Endothelial cell of umbilical vein (primary cell): Measurements from ENCODE around the gene CAPN1. TPM values are rescaled to one million over a fixed set of nuclear protein-coding genes. Genes with fewer than 3 reads are reported as not detected.

Source experiments
- BruUV-seq: library from RNA; stranded (reverse); fragments of 400-500 nt; replicated peaks from 2 replicates; lab custom pipeline; 2021; lab: Mats Ljungman, UMichigan
- CTCF ChIA-PET: fragments of 300-600, 350-600 bp; sonication (Branson Sonifier 250); formaldehyde crosslinking; loops from one replicate; lab custom pipeline; 2021; ENCODE audit warnings: antibody characterized with exemption, inconsistent platforms; lab: Charles Lee
- POLR2A ChIA-PET: fragments of 300-600, 350-600 bp; sonication (Branson Sonifier 250); formaldehyde crosslinking; loops from one replicate; lab custom pipeline; 2021; ENCODE audit warnings: antibody characterized with exemption, inconsistent platforms; lab: Charles Lee
- DNase-seq: peaks from one replicate; pipeline ENCODE4 v3.0.0-alpha.2; 2011; ENCODE audit warnings: low read depth, low spot score
- FAIRE-seq: peaks from 2 replicates; lab custom pipeline; 2011; peaks lifted over from hg19 to GRCh38; lab: Jason Lieb, UNC
- H2AFZ ChIP-seq: 2 replicates; pipeline ENCODE4 v1.6.0; 2012; ENCODE audit warnings: low read depth, low read length, control low read depth, inconsistent platforms
- H3K27ac ChIP-seq: 2 replicates; pipeline ENCODE4 v1.5.1; 2011; ENCODE audit warnings: low read depth, mild to moderate bottlenecking, control low read depth, low read length, moderate library complexity; ENCODE audit not compliant: insufficient read depth
- H3K27me3 ChIP-seq, 2 experiments: 2 replicates each; pipeline versions ENCODE4 v1.6.0 to v1.6.1; 2011; ENCODE audit warnings: low read length in 2 of 2, mixed read lengths in 1 of 2; ENCODE audit not compliant: control insufficient read depth in 2 of 2, insufficient read depth in 2 of 2
- H3K36me3 ChIP-seq, 2 experiments: 2 replicates in 1 of 2; 3 replicates in 1 of 2; pipeline ENCODE4 v1.5.1; 2011; ENCODE audit warnings: low read length in 2 of 2, mild to moderate bottlenecking in 1 of 2, moderate library complexity in 1 of 2; ENCODE audit not compliant: control insufficient read depth in 2 of 2, insufficient read depth in 2 of 2; ENCODE audit errors: extremely low read depth in 1 of 2
- H3K4me1 ChIP-seq: 3 replicates; pipeline ENCODE4 v1.5.1; 2011; ENCODE audit warnings: mild to moderate bottlenecking, low read length; ENCODE audit not compliant: control insufficient read depth, insufficient read depth; ENCODE audit errors: extremely low read depth
- H3K4me2 ChIP-seq: 2 replicates; pipeline ENCODE4 v1.6.1; 2011; ENCODE audit warnings: low read length, control low read depth, mixed read lengths; ENCODE audit not compliant: insufficient read depth
- H3K4me3 ChIP-seq, 3 experiments: fragments of 200-600 bp in 1 of 3; sonication (generic), shearing (Covaris generic) in 1 of 3; replicated peaks in 1 of 3; 2 replicates each; pipeline ENCODE4 v1.5.1; 2011 to 2016; ENCODE audit warnings: control low read depth in 3 of 3, low read length in 3 of 3, mild to moderate bottlenecking in 2 of 3, inconsistent platforms in 1 of 3, low read depth in 1 of 3, moderate library complexity in 1 of 3; ENCODE audit not compliant: insufficient read depth in 1 of 3
- H3K79me2 ChIP-seq: 2 replicates; pipeline ENCODE4 v1.6.0; 2012; ENCODE audit warnings: low read length, inconsistent platforms; ENCODE audit not compliant: control insufficient read depth, insufficient read depth
- H3K9ac ChIP-seq: replicated peaks from 2 replicates; pipeline ENCODE3; 2011; ENCODE audit warnings: low read length, control low read depth; ENCODE audit not compliant: insufficient read depth; ENCODE audit errors: extremely low read depth
- H3K9me1 ChIP-seq: replicated peaks from 3 replicates; pipeline ENCODE4 v1.6.0; 2011; ENCODE audit warnings: mild to moderate bottlenecking, low read length; ENCODE audit not compliant: control insufficient read depth, insufficient read depth; ENCODE audit errors: extremely low read depth
- H3K9me3 ChIP-seq: replicated peaks from 2 replicates; pipeline ENCODE4 v1.5.1; 2012; ENCODE audit warnings: low read length, inconsistent platforms; ENCODE audit not compliant: control insufficient read depth, insufficient read depth
- H4K20me1 ChIP-seq: replicated peaks from 2 replicates; pipeline ENCODE3; 2011; ENCODE audit warnings: mild to moderate bottlenecking, low read length; ENCODE audit not compliant: control insufficient read depth, insufficient read depth; ENCODE audit errors: extremely low read depth
- CTCF ChIP-seq, 2 donors: IDR thresholded peaks; 1 replicate in 1 of 2; 2 replicates in 1 of 2; pipeline ENCODE4 v1.5.1; 2011; ENCODE audit warnings: low read length in 2 of 2, mild to moderate bottlenecking in 2 of 2, moderate library complexity in 2 of 2, control low read depth in 1 of 2, inconsistent platforms in 1 of 2, low read depth in 1 of 2; ENCODE audit not compliant: insufficient read depth in 1 of 2; ENCODE audit errors: extremely low read depth in 1 of 2
- EZH2 ChIP-seq: IDR thresholded peaks from 2 replicates; pipeline ENCODE4 v1.6.1; 2012; ENCODE audit warnings: borderline replicate concordance, low read depth, mild to moderate bottlenecking, moderate library complexity, low read length, inconsistent platforms; ENCODE audit not compliant: severe bottlenecking
- FOS ChIP-seq: IDR thresholded peaks from 2 replicates; pipeline ENCODE4 v1.6.1; 2011; ENCODE audit warnings: mild to moderate bottlenecking, low read length, moderate library complexity, borderline replicate concordance; ENCODE audit not compliant: insufficient read depth
- JUN ChIP-seq: IDR thresholded peaks from 2 replicates; pipeline ENCODE4 v1.6.1; 2011; ENCODE audit warnings: borderline replicate concordance, low read depth; ENCODE audit not compliant: insufficient read length, insufficient read depth
- POLR2A ChIP-seq: IDR thresholded peaks from 2 replicates; pipeline ENCODE4 v1.6.1; 2012; ENCODE audit warnings: low read depth, mild to moderate bottlenecking, control low read depth, low read length
- POLR2AphosphoS5 ChIP-seq: IDR thresholded peaks from 2 replicates; pipeline ENCODE4 v1.6.1; 2012; ENCODE audit warnings: low read depth, mild to moderate bottlenecking, control low read depth, low read length, moderate library complexity; ENCODE audit not compliant: insufficient read depth
- dilution Hi-C: fragments of 300-500 bp; cut with MboI; formaldehyde crosslinking; loops from one replicate; pipeline ENCODE4 v1.15.0; 2019; ENCODE audit warnings: low sequenced_read_pairs; ENCODE audit not compliant: extremely low pct_ligation_motif_present
- intact Hi-C: fragments of 100-400 bp; cut with micrococcal nuclease; formaldehyde crosslinking; loops from one replicate; pipeline ENCODE4 v1.10.0; 2022
- polyA plus RNA-seq, 4 experiments: library from polyadenylated mRNA; depleted of rRNA in 3 of 4; stranded (reverse) in 3 of 4; unstranded in 1 of 4; fragments of >200 nt; gene quantifications; 2 replicates each; pipeline versions ENCODE4 v1.2.1 to v1.2.3, GENCODE V29; 2011 to 2012; ENCODE audit warnings: missing spikeins in 1 of 4
- total RNA-seq: library from RNA; stranded (reverse); gene quantifications from 2 replicates; pipeline ENCODE4 v1.2.3, GENCODE V29; 2021

The CAPN1 gene
- total and polyA plus RNA-seq, 2 donors (not counting 3 experiments of a cell fraction or from before 2014, with no cell fraction given) = 217 to 218 TPM

- no peak overlapping the region for H3K27ac ChIP-seq
- POLR2A ChIA-PET = no interaction called here
Measured at GRCh38 chr11:65166893-65167292, 14.8 kb upstream of the CAPN1 start.

GRCh38 chr11:65167656-65168055, 14.1 kb upstream of the CAPN1 start:
- DNase-seq (no peak), FAIRE-seq (no peak)
- dilution Hi-C loops = no loop called here
- Histone ChIP-seq H3K4me3 (no peak overlapping the region), H4K20me1 (no peaks in the 10 kb centered on the region), H3K9me1 (no peaks in the 10 kb centered on the region), H3K9ac (no peak overlapping the region), H3K9me3 (no peaks in the 10 kb centered on the region), H3K79me2 (no peaks in the 10 kb centered on the region), H3K27ac (no peak overlapping the region), H3K4me2 (no peak overlapping the region), H2AFZ (no peak overlapping the region), H3K36me3 (no peaks in the 10 kb centered on the region), H3K27me3 (no peaks in the 10 kb centered on the region), H3K4me1 (peaks cover 15% of the 10 kb centered on the region)
- CTCF ChIA-PET = interaction anchor here (1.4 kb wide), 1 partner anchor 57 kb away, joined by 3 read pairs; no protein-coding TSS in a partner anchor
- POLR2A ChIA-PET = no interaction called here
- intact Hi-C loops = no loop called here
- no TSS peak for BruUV-seq
- no peak for TF ChIP-seq FOS
- no peak for TF ChIP-seq CTCF (IDR thresholded peaks at IDR 0.05; ENCODE audit: extremely low read depth in 1 of 2, insufficient read depth in 1 of 2, low read depth in 1 of 2, low read length in 2 of 2)
- TF ChIP-seq POLR2A = no peak
- TF ChIP-seq POLR2AphosphoS5 = no peak

More at GRCh38 chr11:65166893-65167292, 14.8 kb upstream of the CAPN1 start:
- CTCF ChIA-PET = interaction anchor here (1.4 kb wide), 1 partner anchor 56 kb away, joined by 3 read pairs; no protein-coding TSS in a partner anchor
- dilution Hi-C loops = no loop called here
- H3K9me3 ChIP-seq = no peaks in the 10 kb centered on the region
- H3K9ac ChIP-seq = no peak overlapping the region
- no peak for DNase-seq
- no peaks in the 10 kb centered on the region for H3K27me3 ChIP-seq
- H3K4me3 ChIP-seq = no peak overlapping the region
- H3K4me2 ChIP-seq = no peak overlapping the region
- no peaks in the 10 kb centered on the region for H3K36me3 ChIP-seq
- no peaks in the 10 kb centered on the region for H4K20me1 ChIP-seq
- FAIRE-seq = no peak
- no peaks in the 10 kb centered on the region for H3K9me1 ChIP-seq
- no peaks in the 10 kb centered on the region for H3K79me2 ChIP-seq
- BruUV-seq = no TSS peak
- TF ChIP-seq EZH2 (no peak), CTCF (IDR thresholded peaks at IDR 0.05; ENCODE audit: extremely low read depth in 1 of 2, insufficient read depth in 1 of 2, low read depth in 1 of 2, low read length in 2 of 2) (no peak), JUN (no peak)
- intact Hi-C loops = no loop called here
- no peak overlapping the region for H2AFZ ChIP-seq
- peaks cover 15% of the 10 kb centered on the region for H3K4me1 ChIP-seq
